Spleen (tissue), 7 donors: ENCODE measurements around the gene SERINC1.

Experiments used
- CTCF ChIP-seq, 11 experiments: fragments of 200-600 bp in 7 of 11; fragments of 450-650 bp in 4 of 11; sonication (generic) in 4 of 11; IDR thresholded peaks in 8 of 11; conservative IDR thresholded peaks in 3 of 11; 1 replicate in 7 of 11; 2 replicates in 4 of 11; pipeline versions ENCODE4 v1.4.0 to v1.8.0; 2016 to 2021; ENCODE audit warnings: antibody characterized with exemption in 11 of 11, inconsistent platforms in 4 of 11, mild to moderate bottlenecking in 1 of 11
- POLR2A ChIP-seq, 3 donors: fragments of 450-650 bp; IDR thresholded peaks; one replicate each; pipeline ENCODE4 v1.5.1; 2017; ENCODE audit warnings: antibody characterized with exemption in 3 of 3, mild to moderate bottlenecking in 1 of 3
- donor health status: DM: no; HTN: no; CAD: no; lungs with moderate emphysema.
- donor health status: DM: no; HTN: no; CAD: no.
- donor health status: DM: no; HTN: no; CAD: no.

- TF ChIP-seq CTCF (IDR thresholded peaks at IDR 0.05 in 8 of 11, conservative IDR thresholded peaks at IDR 0.05 in 3 of 11) (no peak), POLR2A (IDR thresholded peaks at IDR 0.05) (no peak)
Observed at GRCh38 chr6:122445274-122445673, 26.3 kb downstream of the SERINC1 start.
